ENCODE results near the gene EFCAB12.
A peak's percentile ranks its signal among the peaks of the same experiment; 100 is the strongest.

EFCAB12 gene

DNA sequence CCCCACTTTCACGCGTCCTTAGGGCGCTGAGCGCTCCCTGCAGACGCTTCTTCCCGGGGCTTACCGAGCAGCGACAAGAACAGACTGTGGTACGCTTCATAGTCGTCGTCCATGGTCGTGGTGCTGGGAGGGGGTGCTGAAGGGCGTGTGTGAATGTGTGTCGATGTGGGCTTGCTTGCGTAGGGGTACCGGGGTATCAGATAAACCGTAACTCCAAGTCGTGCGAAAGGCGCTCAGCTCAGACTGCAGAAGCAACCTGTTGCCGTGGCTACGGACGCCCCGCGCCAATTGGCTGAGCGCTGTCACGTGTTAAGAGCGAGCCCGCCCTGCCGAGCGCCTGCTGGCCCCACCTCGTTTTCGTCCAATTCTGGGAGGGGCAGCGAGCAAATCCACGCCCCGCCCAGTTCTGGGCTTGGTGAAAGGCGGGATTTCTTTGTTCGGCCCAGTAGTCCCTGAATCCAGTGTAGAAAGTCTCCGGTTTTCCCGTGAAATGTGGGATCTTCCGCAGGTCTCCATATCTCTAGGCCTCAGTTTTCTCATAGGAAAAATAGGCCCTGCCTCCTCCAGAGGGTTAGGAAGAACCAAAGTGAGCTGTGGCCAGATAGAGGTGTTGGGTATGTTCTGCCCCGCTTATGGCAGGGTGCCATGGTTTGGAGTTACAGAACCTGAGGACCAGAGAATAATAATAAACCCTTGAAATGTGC is at the start of gene EFCAB12:
Gene EFCAB12, minus strand, starts transcription at position 261 of the 704 bp plus-strand sequence. Its CDS starts 148 bp downstream, at position 113.
- peaks cover 19% of the 10 kb centered on the region for H3K4me1 Mint-ChIP-seq
- no peaks in the 10 kb centered on the region for H3K9me3 Mint-ChIP-seq
- H3K36me3 Mint-ChIP-seq (ENCODE audit: insufficient read depth), result peaks cover 29% of the 10 kb centered on the region

GRCh38 chr3:129476586-129476985 is 48.1 kb upstream of the EFCAB12 start:
- Mint-ChIP-seq H3K4me3 (no peak overlapping the region), H3K9me3 (no peaks in the 10 kb centered on the region), H3K27me3 (no peaks in the 10 kb centered on the region), H3K27ac (ENCODE audit: low read depth) (no peak overlapping the region), H3K4me1 (no peaks in the 10 kb centered on the region), H3K36me3 (ENCODE audit: insufficient read depth) (peaks cover 12% of the 10 kb centered on the region)
- ATAC-seq (replicated peaks; ENCODE audit: extremely low read depth, poor library complexity, severe bottlenecking), result no peak
- DNase-seq (ENCODE audit: low spot score in 2 of 2), result no peak

More for the DNA sequence above, at the start of gene EFCAB12:
- DNase-seq (ENCODE audit: low spot score in 2 of 2) (peak; percentile 73 to 80), ATAC-seq (replicated peaks; ENCODE audit: extremely low read depth, poor library complexity, severe bottlenecking) (peak; percentile 95)
- H3K27me3 Mint-ChIP-seq, result no peaks in the 10 kb centered on the region
- peak within 1 kb of the TSS; percentile 69 for H3K4me3 Mint-ChIP-seq
- peak within 1 kb of the TSS; percentile 45 for H3K27ac Mint-ChIP-seq (ENCODE audit: low read depth)

DNA sequence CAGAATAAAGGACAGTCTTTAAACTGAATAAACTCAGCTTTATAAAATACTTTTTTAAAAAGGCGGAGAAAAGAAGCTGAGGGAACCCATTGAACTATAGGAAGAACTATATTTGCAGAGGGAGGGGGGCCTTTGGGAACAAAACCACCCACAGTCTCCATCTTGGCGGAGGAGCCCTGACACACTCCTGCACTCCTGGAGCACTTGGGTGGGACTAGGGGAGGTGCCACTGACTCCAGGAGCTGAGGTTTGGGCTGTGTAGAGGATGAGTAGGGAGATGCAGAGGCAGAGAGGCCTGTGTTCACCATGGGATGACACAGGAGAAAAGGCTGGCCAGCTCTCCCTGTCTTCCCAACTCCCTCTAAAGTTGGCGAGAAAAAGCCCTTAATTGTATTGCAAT is 47.4 kb upstream of the EFCAB12 start:
- DNase-seq (ENCODE audit: low spot score in 2 of 2) (no peak), ATAC-seq (replicated peaks; ENCODE audit: extremely low read depth, poor library complexity, severe bottlenecking) (no peak)
- Mint-ChIP-seq H3K27ac (ENCODE audit: low read depth) (no peak overlapping the region), H3K4me1 (no peaks in the 10 kb centered on the region), H3K36me3 (ENCODE audit: insufficient read depth) (peaks cover 13% of the 10 kb centered on the region), H3K9me3 (no peaks in the 10 kb centered on the region), H3K4me3 (no peak overlapping the region), H3K27me3 (no peaks in the 10 kb centered on the region)

- ATAC-seq (replicated peaks; ENCODE audit: extremely low read depth, poor library complexity, severe bottlenecking), result no peak
- no peak overlapping the region for H3K27ac Mint-ChIP-seq (ENCODE audit: low read depth)
- no peaks in the 10 kb centered on the region for H3K9me3 Mint-ChIP-seq
- H3K36me3 Mint-ChIP-seq (ENCODE audit: insufficient read depth), result peaks cover 13% of the 10 kb centered on the region
- no peaks in the 10 kb centered on the region for H3K4me1 Mint-ChIP-seq
- no peak overlapping the region for H3K4me3 Mint-ChIP-seq
- no peaks in the 10 kb centered on the region for H3K27me3 Mint-ChIP-seq
- no peak for DNase-seq (ENCODE audit: low spot score in 2 of 2)
These were observed 46.8 kb upstream of the EFCAB12 start for GRCh38 chr3:129474984-129475804.

DNA sequence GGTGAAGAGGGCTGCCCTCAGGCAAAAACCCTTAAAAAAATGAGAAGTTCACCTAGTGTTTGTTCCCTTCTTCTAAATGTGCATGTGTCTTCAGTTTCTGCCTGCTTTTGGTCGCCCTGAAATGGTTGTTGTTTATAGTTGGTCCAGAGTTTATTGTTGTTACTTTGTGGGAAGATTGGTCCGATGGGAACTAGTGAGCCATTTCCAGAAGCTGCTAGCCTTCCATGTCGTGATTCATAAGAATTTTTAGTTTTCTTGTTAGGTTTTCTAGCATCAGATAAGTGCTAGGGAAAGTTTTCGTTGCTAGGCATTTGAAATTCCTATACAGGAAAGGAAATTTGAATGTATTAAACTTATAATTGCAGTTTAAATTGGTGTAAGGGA is 45.3 kb upstream of the EFCAB12 start:
- H3K27ac Mint-ChIP-seq (ENCODE audit: low read depth), result no peak overlapping the region
- H3K9me3 Mint-ChIP-seq, result no peaks in the 10 kb centered on the region
- H3K27me3 Mint-ChIP-seq, result no peaks in the 10 kb centered on the region
- DNase-seq (ENCODE audit: low spot score in 2 of 2), result no peak
- H3K4me3 Mint-ChIP-seq, result no peak overlapping the region
- no peak for ATAC-seq (replicated peaks; ENCODE audit: extremely low read depth, poor library complexity, severe bottlenecking)
- peaks cover 13% of the 10 kb centered on the region for H3K36me3 Mint-ChIP-seq (ENCODE audit: insufficient read depth)
- H3K4me1 Mint-ChIP-seq, result no peaks in the 10 kb centered on the region

DNA sequence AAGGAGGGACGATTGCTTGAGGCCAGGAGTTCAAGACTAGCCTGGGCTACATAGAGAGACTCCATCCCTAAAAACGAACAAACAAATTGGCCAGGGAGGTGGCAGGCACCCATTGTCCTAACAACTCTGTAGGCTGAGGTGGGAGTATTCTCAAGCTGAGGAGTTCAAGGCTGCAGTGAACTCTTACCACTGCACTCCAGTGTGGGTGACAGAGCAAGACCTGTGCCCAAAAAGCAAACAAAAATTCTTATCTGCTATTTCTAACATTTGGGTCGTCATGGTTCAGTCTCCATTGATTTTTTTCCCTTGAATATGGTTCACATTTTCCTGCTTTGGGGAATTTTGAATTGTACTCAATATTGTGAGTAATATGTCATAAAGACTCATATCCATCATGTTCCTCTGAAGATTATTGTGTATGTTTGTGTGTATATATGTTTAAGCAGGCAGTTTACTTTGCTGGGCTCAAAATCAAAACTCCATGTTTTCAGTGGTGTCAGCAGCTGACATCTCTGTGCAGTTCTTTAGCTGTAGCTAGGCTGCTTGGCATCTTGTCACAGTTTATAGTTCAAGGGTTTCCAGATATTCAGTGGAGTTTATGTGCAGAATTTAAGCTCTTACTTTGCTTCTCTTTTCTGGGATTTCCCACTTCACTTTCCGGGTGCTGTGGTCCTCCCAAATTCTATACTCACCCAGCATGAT is 44.8 kb upstream of the EFCAB12 start:
- H3K27ac Mint-ChIP-seq (ENCODE audit: low read depth), result no peak overlapping the region
- H3K9me3 Mint-ChIP-seq, result no peaks in the 10 kb centered on the region
- peaks cover 15% of the 10 kb centered on the region for H3K36me3 Mint-ChIP-seq (ENCODE audit: insufficient read depth)
- DNase-seq (ENCODE audit: low spot score in 2 of 2) (no peak), ATAC-seq (replicated peaks; ENCODE audit: extremely low read depth, poor library complexity, severe bottlenecking) (no peak)
- no peaks in the 10 kb centered on the region for H3K4me1 Mint-ChIP-seq
- H3K27me3 Mint-ChIP-seq, result no peaks in the 10 kb centered on the region
- H3K4me3 Mint-ChIP-seq, result no peak overlapping the region

DNA sequence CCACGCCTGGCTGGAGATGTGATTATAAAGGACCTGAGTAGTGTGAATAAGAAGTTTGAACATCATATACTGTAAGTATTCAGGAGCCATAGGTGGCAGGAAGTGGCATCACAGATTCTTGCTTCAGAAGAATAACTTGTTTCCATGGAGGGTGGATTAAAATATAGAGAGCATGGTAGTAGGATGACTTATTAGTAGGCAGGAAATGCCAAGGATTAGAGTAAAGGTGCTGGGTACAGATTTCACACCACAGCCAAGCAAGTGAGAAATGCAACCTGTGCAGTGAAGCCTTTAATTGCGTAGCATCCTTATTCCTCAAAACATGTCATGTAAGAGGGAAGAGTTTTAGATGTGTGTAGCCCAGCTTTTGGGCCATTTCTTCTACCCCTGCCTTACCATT is 42.4 kb upstream of the EFCAB12 start:
- Mint-ChIP-seq H3K36me3 (ENCODE audit: insufficient read depth) (peaks cover 8% of the 10 kb centered on the region), H3K9me3 (no peaks in the 10 kb centered on the region), H3K27me3 (no peaks in the 10 kb centered on the region), H3K27ac (ENCODE audit: low read depth) (no peak overlapping the region), H3K4me1 (no peaks in the 10 kb centered on the region), H3K4me3 (no peak overlapping the region)
- DNase-seq (ENCODE audit: low spot score in 2 of 2), result no peak
- ATAC-seq (replicated peaks; ENCODE audit: extremely low read depth, poor library complexity, severe bottlenecking), result no peak

DNA sequence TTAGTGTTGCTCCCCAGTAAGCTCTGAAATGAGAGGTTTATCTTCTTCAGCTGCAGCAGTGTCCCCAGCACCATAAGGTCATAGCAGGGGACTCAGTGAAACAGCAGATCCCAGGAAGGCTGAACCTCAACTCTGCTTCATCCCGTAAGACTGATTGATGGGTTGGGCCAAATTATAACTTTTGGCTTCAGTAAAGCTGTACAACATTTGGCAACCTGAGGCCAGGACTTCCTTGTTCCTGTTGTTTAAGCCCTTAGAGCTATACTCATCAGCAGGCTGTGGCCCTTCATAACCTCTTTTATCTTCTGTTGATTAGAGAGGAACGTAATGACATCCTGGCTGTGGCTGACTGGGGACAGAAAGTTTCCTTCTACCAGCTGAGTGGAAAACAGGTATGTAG is 40.6 kb upstream of the EFCAB12 start:
- peaks cover 14% of the 10 kb centered on the region for H3K36me3 Mint-ChIP-seq (ENCODE audit: insufficient read depth)
- DNase-seq (ENCODE audit: low spot score in 2 of 2), result no peak
- H3K4me1 Mint-ChIP-seq, result no peaks in the 10 kb centered on the region
- no peak overlapping the region for H3K4me3 Mint-ChIP-seq
- H3K9me3 Mint-ChIP-seq, result no peaks in the 10 kb centered on the region
- ATAC-seq (replicated peaks; ENCODE audit: extremely low read depth, poor library complexity, severe bottlenecking), result no peak
- H3K27ac Mint-ChIP-seq (ENCODE audit: low read depth), result no peak overlapping the region
- H3K27me3 Mint-ChIP-seq, result no peaks in the 10 kb centered on the region

DNA sequence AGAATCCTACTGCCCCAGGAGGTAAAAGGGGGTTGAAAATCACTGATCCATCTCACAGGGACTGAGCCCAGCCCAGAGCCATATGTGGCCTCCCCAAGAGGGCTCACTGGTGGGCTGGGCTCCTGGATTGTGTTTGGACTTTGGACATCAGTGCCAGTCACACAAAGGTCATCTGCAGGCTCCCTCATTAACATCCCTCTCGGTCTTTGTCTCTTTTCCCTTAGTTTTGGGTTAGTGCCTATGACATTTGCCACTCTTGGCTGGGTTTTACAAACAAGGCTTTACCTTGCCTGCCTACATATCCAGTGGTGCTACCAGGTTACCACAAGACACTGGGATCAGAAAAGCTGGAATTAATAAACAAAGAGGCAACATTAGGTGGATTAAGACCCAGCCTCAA is 39.5 kb upstream of the EFCAB12 start:
- DNase-seq (ENCODE audit: low spot score in 2 of 2) (no peak), ATAC-seq (replicated peaks; ENCODE audit: extremely low read depth, poor library complexity, severe bottlenecking) (no peak)
- no peaks in the 10 kb centered on the region for H3K4me1 Mint-ChIP-seq
- no peaks in the 10 kb centered on the region for H3K27me3 Mint-ChIP-seq
- H3K4me3 Mint-ChIP-seq, result no peak overlapping the region
- no peak overlapping the region for H3K27ac Mint-ChIP-seq (ENCODE audit: low read depth)
- no peaks in the 10 kb centered on the region for H3K9me3 Mint-ChIP-seq
- H3K36me3 Mint-ChIP-seq (ENCODE audit: insufficient read depth), result peaks cover 11% of the 10 kb centered on the region

DNA sequence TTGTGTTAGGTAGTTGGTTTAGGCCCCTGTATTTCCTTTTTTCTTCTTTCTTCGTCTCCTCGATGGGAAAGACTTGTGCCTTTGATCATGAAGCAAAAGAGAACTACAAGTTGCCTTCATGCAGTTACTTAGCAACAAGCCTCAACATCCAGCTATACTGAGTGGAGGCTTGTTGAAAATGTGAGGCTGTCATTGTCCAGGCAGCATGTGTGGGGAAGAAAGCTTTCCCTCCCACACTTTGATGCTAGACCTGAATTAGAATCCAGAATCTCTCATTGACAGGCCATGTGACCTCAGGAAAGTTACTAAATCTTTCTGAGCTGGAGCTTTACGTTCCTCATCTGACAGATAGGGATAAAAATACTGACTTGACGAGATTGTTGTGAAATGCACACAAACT is 35.3 kb upstream of the EFCAB12 start:
- no peaks in the 10 kb centered on the region for H3K27me3 Mint-ChIP-seq
- no peak overlapping the region for H3K4me3 Mint-ChIP-seq

DNA sequence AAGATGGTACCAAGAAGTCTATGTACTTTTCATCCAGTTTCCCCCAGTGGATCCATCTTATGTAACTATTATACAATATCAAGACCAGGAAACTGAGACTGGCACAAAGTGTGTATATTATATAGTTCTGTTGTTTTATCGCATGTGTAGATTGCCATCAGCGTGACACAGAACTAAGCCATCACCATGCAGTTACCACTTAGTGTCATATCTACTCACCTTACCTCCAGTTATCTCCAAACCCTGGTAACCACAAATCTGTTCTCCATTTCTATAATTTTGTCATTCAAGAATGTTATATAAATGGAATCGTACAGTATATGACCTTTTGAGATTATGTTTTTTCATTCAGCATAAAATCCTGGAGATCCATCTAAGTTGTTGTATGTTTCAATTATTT is 34.7 kb upstream of the EFCAB12 start:
- no peaks in the 10 kb centered on the region for H3K4me1 Mint-ChIP-seq
- H3K4me3 Mint-ChIP-seq, result no peak overlapping the region
- ATAC-seq (replicated peaks; ENCODE audit: extremely low read depth, poor library complexity, severe bottlenecking), result no peak
- no peaks in the 10 kb centered on the region for H3K9me3 Mint-ChIP-seq
- no peak overlapping the region for H3K27ac Mint-ChIP-seq (ENCODE audit: low read depth)
- peaks cover 6% of the 10 kb centered on the region for H3K36me3 Mint-ChIP-seq (ENCODE audit: insufficient read depth)
- H3K27me3 Mint-ChIP-seq, result no peaks in the 10 kb centered on the region
- no peak for DNase-seq (ENCODE audit: low spot score in 2 of 2)

More for the DNA sequence above, 35.3 kb upstream of the EFCAB12 start:
- no peaks in the 10 kb centered on the region for H3K4me1 Mint-ChIP-seq
- H3K36me3 Mint-ChIP-seq (ENCODE audit: insufficient read depth), result peaks cover 9% of the 10 kb centered on the region
- DNase-seq (ENCODE audit: low spot score in 2 of 2), result no peak
- H3K27ac Mint-ChIP-seq (ENCODE audit: low read depth), result no peak overlapping the region
- H3K9me3 Mint-ChIP-seq, result no peaks in the 10 kb centered on the region
- ATAC-seq (replicated peaks; ENCODE audit: extremely low read depth, poor library complexity, severe bottlenecking), result no peak

DNA sequence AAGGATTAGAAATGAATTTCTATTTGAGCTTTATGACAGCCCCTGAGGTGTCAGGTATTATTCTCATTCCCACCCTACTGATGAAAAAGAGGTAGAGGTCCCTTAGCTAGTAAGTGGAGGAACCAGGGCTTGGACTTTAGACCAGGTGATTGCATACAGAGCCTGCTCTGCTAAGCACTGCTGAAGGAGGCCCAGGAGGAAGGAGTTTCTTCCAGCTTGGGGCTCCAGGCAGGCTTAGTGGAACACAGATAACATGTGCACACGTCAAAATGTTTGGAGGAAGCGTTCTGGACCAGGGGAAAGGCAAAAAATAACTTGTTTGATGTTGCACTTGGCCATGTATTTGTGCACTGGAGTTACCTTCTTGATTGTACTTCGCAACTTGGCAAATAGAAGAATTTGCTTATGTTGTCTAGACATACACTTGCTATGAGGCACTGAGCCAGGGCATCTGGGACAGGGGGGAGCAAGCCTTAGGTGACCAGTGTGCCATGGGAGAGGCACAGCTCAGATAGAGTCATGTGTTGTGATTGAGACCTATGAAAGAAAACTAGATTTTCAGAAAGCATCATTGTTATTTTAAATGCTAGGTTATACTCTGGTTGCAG is 34.0 kb upstream of the EFCAB12 start:
- ATAC-seq (replicated peaks; ENCODE audit: extremely low read depth, poor library complexity, severe bottlenecking), result no peak
- H3K9me3 Mint-ChIP-seq, result no peaks in the 10 kb centered on the region
- H3K27ac Mint-ChIP-seq (ENCODE audit: low read depth), result no peak overlapping the region
- no peak overlapping the region for H3K4me3 Mint-ChIP-seq
- H3K4me1 Mint-ChIP-seq, result no peaks in the 10 kb centered on the region
- H3K27me3 Mint-ChIP-seq, result no peaks in the 10 kb centered on the region
- peaks cover 6% of the 10 kb centered on the region for H3K36me3 Mint-ChIP-seq (ENCODE audit: insufficient read depth)
- DNase-seq (ENCODE audit: low spot score in 2 of 2), result no peak

Measured in central memory CD8-positive, alpha-beta T cell (primary cell).